CD4-positive, CD25-positive, alpha-beta regulatory T cell (primary cell): ENCODE data around the gene TMEM267. TPM values are rescaled to one million over a fixed set of nuclear protein-coding genes. Genes with fewer than 3 reads are reported as not detected.
A peak's percentile ranks its signal among the peaks of the same experiment; 100 is the strongest.
"Not testable (repeated sequence)": the region's sequence is repeated elsewhere in the genome, so short reads cannot be mapped to it uniquely, and the experiment has no call there.

ENCODE experiments used
- ATAC-seq, 2 donors: fragments of 150-1000 bp; cut with Tn5 transposase; one replicate each; pipeline ENCODE4 v1.10.0; 2021; ENCODE audit warnings: low read depth in 2 of 2, moderate number of reproducible peaks in 2 of 2, moderate library complexity in 1 of 2
- DNase-seq, 3 donors: peaks; one replicate each; pipeline versions ENCODE4 v3.0.0 to v3.0.0-alpha.2; 2012 to 2022; ENCODE audit warnings: mixed read lengths in 1 of 3
- H3K27ac ChIP-seq: one replicate; pipeline ENCODE4 v1.7.0; 2013; ENCODE audit warnings: mild to moderate bottlenecking, low read length; ENCODE audit not compliant: insufficient read depth, poor library complexity, severe bottlenecking
- H3K27me3 ChIP-seq: one replicate; pipeline ENCODE4 v1.7.0; 2013; ENCODE audit warnings: low read length; ENCODE audit not compliant: control insufficient read depth, insufficient read depth
- H3K36me3 ChIP-seq: one replicate; pipeline ENCODE4 v1.7.0; 2013; ENCODE audit warnings: mild to moderate bottlenecking, low read length, moderate library complexity; ENCODE audit not compliant: control insufficient read depth, insufficient read depth
- H3K4me1 ChIP-seq: 2 replicates; pipeline ENCODE4 v1.7.0; 2013; ENCODE audit warnings: mild to moderate bottlenecking, low read length; ENCODE audit not compliant: insufficient read depth, control insufficient read depth, poor library complexity, severe bottlenecking
- H3K4me3 ChIP-seq: one replicate; pipeline ENCODE4 v1.7.0; 2013; ENCODE audit warnings: low read depth, mild to moderate bottlenecking, low read length, moderate library complexity
- H3K9me3 ChIP-seq, 2 experiments: 1 replicate in 1 of 2; 2 replicates in 1 of 2; pipeline ENCODE4 v1.7.0; 2013; ENCODE audit warnings: low read length in 2 of 2, mild to moderate bottlenecking in 1 of 2, moderate library complexity in 1 of 2; ENCODE audit not compliant: control insufficient read depth in 2 of 2
- H3K27ac Mint-ChIP-seq, 3 donors: one replicate each; pipeline ENCODE4 v1.8.0; 2020 to 2022; ENCODE audit warnings: mild to moderate bottlenecking in 3 of 3, mixed read lengths in 3 of 3, moderate library complexity in 2 of 3
- H3K27me3 Mint-ChIP-seq: one replicate; pipeline ENCODE4 v1.8.0; 2022; ENCODE audit warnings: mild to moderate bottlenecking, mixed read lengths
- H3K36me3 Mint-ChIP-seq: one replicate; pipeline ENCODE4 v1.8.0; 2020; ENCODE audit warnings: mixed read lengths
- H3K4me1 Mint-ChIP-seq, 4 donors: one replicate each; pipeline ENCODE4 v1.8.0; 2020 to 2022; ENCODE audit warnings: mixed read lengths in 4 of 4, mild to moderate bottlenecking in 1 of 4
- H3K4me3 Mint-ChIP-seq, 4 donors: one replicate each; pipeline ENCODE4 v1.8.0; 2020 to 2022; ENCODE audit warnings: mild to moderate bottlenecking in 4 of 4, mixed read lengths in 4 of 4, moderate library complexity in 3 of 4
- H3K9me3 Mint-ChIP-seq, 7 donors: one replicate each; pipeline ENCODE4 v1.8.0; 2020 to 2022; ENCODE audit warnings: mixed read lengths in 7 of 7, mild to moderate bottlenecking in 3 of 7, moderate library complexity in 2 of 7
- polyA plus RNA-seq, 4 donors: library from polyadenylated mRNA; unstranded; fragments of 300-500 nt; fragmentation: Illumina TruSeq; gene quantifications; one replicate each; pipeline ENCODE4 v1.2.3, GENCODE V29; 2021
- total RNA-seq: library from RNA; stranded (reverse); gene quantifications from one replicate; pipeline ENCODE4 v1.2.3, GENCODE V29; 2022

Gene TMEM267
- total and polyA plus RNA-seq, 5 donors from 2014 or later = 11.5 to 33.5 (median 31.9) TPM

DNA sequence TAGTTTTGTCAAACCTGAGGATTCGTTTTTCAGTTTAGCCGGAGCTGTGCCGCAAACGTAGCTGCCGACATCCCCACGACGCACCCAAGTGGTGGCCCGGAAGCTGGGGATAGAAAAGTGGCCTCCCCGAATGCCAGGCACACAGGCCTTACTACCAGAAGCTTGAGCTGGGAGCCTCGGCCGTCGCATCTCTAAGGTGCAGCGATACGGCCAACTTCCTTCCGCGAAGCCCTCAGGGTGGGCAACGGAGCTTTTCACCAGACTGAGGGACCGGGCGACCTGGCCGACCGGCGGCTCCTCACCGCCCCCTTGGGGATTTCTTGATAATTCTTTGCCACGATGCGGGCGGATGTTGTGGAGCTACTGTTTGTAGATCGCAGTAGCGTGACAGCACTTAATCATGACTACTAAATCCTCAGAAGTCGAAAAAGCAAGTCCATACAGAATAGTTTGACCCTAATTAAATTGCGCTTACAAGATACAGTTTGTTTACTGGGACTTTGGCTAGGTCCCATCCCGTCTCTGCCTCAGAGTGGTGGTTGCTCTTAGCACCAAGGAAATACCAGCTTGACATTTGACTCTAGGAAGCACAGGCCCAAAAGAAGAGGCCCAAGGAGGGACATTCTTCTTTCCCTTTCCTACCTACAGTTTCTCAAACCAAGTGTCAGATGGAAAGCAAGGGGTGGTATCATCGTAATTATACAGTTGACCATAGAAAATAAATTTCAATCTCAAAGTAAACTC is 613 bp upstream of the TMEM267 start:
- Histone ChIP-seq H3K9me3 (no peaks in the 10 kb centered on the region), H3K36me3 (no peaks in the 10 kb centered on the region), H3K27me3 (no peaks in the 10 kb centered on the region), H3K4me1 (peaks cover 35% of the 10 kb centered on the region), H3K27ac (peak overlapping the region; percentile 97), H3K4me3 (peak overlapping the region; percentile 87)
- no peaks in the 10 kb centered on the region for H3K36me3 Mint-ChIP-seq
- H3K27me3 Mint-ChIP-seq = no peaks in the 10 kb centered on the region
- peak overlapping the region; percentile 98 to 100 (median 100) for H3K27ac Mint-ChIP-seq
- DNase-seq = peak; percentile 70 to 95 (median 90)
- peak overlapping the region; percentile 89 to 99 (median 98) for H3K4me3 Mint-ChIP-seq
- H3K9me3 Mint-ChIP-seq = no peaks in the 10 kb centered on the region
- ATAC-seq = peak; percentile 73 to 77
- peaks cover 29 to 63% (median 48%) of the 10 kb centered on the region in 4 donors for H3K4me1 Mint-ChIP-seq

- H3K4me1 ChIP-seq = peaks cover 35% of the 10 kb centered on the region
- ATAC-seq (no peak), DNase-seq (no peak)
- peak overlapping the region; percentile 97 for H3K27ac ChIP-seq
- H3K27me3 Mint-ChIP-seq = no peaks in the 10 kb centered on the region
- H3K27me3 ChIP-seq = no peaks in the 10 kb centered on the region
- peaks cover 2% of the 10 kb centered on the region for H3K36me3 Mint-ChIP-seq
- H3K9me3 Mint-ChIP-seq = no peaks in the 10 kb centered on the region
- H3K9me3 ChIP-seq = no peaks in the 10 kb centered on the region
- peak overlapping the region; percentile 87 for H3K4me3 ChIP-seq
- H3K4me1 Mint-ChIP-seq = peaks cover 38 to 68% (median 53%) of the 10 kb centered on the region in 4 donors
- peak overlapping the region; percentile 79 to 100 (median 100) for H3K27ac Mint-ChIP-seq
- no peaks in the 10 kb centered on the region for H3K36me3 ChIP-seq
- peak overlapping the region; percentile 89 to 99 (median 98) for H3K4me3 Mint-ChIP-seq
Measured at GRCh38 chr5:43482490-43483297, 971 bp downstream of the TMEM267 start.

GRCh38 chr5:43469671-43470391 is 13.8 kb downstream of the TMEM267 start:
- Mint-ChIP-seq H3K36me3 (peaks cover 63% of the 10 kb centered on the region), H3K27me3 (no peaks in the 10 kb centered on the region), H3K27ac (no peak overlapping the region), H3K4me3 (no peak overlapping the region), H3K4me1 (peaks cover 23 to 29% (median 28%) of the 10 kb centered on the region in 4 donors), H3K9me3 (peaks cover 7 to 28% (median 7%) of the 10 kb centered on the region in 7 donors)
- no peak for ATAC-seq
- H3K36me3 ChIP-seq = peaks cover 17% of the 10 kb centered on the region
- H3K9me3 ChIP-seq = peaks cover 2 to 13% of the 10 kb centered on the region in 2 experiments
- H3K27me3 ChIP-seq = no peaks in the 10 kb centered on the region
- H3K4me3 ChIP-seq = no peak overlapping the region
- no peak overlapping the region for H3K27ac ChIP-seq
- H3K4me1 ChIP-seq = no peaks in the 10 kb centered on the region
- DNase-seq = no peak

DNA sequence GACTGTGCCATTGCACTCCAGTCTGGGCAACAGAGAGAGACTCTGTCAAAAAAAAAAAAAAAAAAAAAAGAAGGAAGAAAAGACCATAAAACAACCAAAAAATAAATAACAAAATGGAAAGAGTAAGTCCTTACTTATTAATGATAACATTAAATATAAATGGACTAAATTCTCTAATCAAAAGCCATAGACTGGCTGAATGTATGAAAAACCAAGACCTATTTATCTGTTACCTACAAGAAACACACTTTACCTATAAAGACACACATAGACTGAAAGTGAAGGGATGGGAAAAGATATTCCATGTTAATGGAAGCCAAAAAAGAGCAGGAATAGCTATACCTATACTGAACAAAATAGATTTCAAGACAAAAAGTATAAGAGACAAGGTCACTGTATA is 16.6 kb downstream of the TMEM267 start:
- Histone ChIP-seq H3K4me1 (no peaks in the 10 kb centered on the region), H3K27me3 (no peaks in the 10 kb centered on the region), H3K9me3 (peaks cover 2 to 13% of the 10 kb centered on the region in 2 experiments), H3K27ac (no peak overlapping the region), H3K4me3 (no peak overlapping the region), H3K36me3 (peaks cover 17% of the 10 kb centered on the region)
- ATAC-seq (no peak), DNase-seq (no peak)
- peaks cover 14 to 24% (median 20%) of the 10 kb centered on the region in 4 donors for H3K4me1 Mint-ChIP-seq
- H3K27me3 Mint-ChIP-seq = no peaks in the 10 kb centered on the region
- no peak overlapping the region for H3K4me3 Mint-ChIP-seq
- H3K36me3 Mint-ChIP-seq = peaks cover 51% of the 10 kb centered on the region
- H3K9me3 Mint-ChIP-seq = peaks cover 3 to 25% (median 8%) of the 10 kb centered on the region in 7 donors
- H3K27ac Mint-ChIP-seq = no peak overlapping the region

DNA sequence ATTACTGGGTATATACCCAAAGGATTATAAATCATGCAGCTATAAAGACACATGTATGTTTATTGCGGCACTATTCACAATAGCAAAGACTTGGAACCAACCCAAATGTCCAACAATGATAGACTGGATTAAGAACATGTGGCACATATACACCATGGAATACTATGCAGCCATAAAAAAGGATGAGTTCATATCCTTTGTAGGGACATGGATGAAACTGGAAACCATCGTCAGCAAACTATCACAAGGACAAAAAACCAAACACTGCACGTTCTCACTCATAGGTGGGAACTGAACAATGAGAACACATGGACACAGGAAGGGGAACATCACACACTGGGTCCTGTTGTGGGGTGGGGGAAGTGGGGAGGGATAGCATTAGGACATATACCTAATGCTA is 18.2 kb downstream of the TMEM267 start:
- not testable (repeated sequence) for ATAC-seq, H3K27me3 Mint-ChIP-seq, H3K27ac Mint-ChIP-seq

GRCh38 chr5:43461066-43461465 is 22.6 kb downstream of the TMEM267 start:
- Mint-ChIP-seq H3K27ac (peak overlapping the region in 1 of 3 donors; percentile 81), H3K36me3 (peaks cover 41% of the 10 kb centered on the region), H3K27me3 (no peaks in the 10 kb centered on the region), H3K4me1 (peaks cover 2 to 19% (median 9%) of the 10 kb centered on the region in 4 donors), H3K4me3 (no peak overlapping the region), H3K9me3 (peaks cover 0 to 15% (median 4%) of the 10 kb centered on the region in 7 donors)
- Histone ChIP-seq H3K27me3 (no peaks in the 10 kb centered on the region), H3K36me3 (peaks cover 4% of the 10 kb centered on the region), H3K4me3 (no peak overlapping the region), H3K9me3 (no peaks in the 10 kb centered on the region), H3K4me1 (no peaks in the 10 kb centered on the region), H3K27ac (no peak overlapping the region)
- DNase-seq = no peak
- no peak for ATAC-seq

More for the DNA sequence above, 18.2 kb downstream of the TMEM267 start:
- H3K4me1 ChIP-seq, H3K27ac ChIP-seq, H3K4me3 Mint-ChIP-seq, DNase-seq, H3K27me3 ChIP-seq, H3K4me3 ChIP-seq: not testable (repeated sequence)
- H3K36me3 ChIP-seq = peaks cover 17% of the 10 kb centered on the region
- H3K4me1 Mint-ChIP-seq = peaks cover 16 to 24% (median 21%) of the 10 kb centered on the region in 4 donors
- peaks cover 2 to 20% (median 8%) of the 10 kb centered on the region in 7 donors for H3K9me3 Mint-ChIP-seq
- H3K9me3 ChIP-seq = peaks cover 2 to 13% of the 10 kb centered on the region in 2 experiments
- peaks cover 54% of the 10 kb centered on the region for H3K36me3 Mint-ChIP-seq

DNA sequence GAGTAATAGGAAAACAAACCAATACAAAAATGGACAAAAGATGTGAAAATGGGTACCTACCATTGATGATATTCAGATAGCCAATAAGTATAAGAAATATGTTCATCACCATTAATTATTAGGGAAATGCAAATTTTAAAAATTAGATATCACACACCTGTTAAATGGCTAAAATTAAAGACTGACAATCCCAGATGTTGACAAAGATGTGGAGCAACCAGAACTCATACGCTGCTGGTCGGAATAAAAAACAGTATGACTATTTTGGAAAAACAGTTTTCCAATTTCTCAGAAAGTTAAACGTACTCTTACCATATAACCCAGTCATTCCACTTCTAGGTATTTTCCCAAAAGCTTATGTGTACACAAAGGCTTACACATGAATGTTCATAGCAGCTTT is 27.1 kb downstream of the TMEM267 start:
- Histone ChIP-seq H3K36me3 (peaks cover 9% of the 10 kb centered on the region), H3K9me3 (no peaks in the 10 kb centered on the region)
- H3K9me3 Mint-ChIP-seq = peaks cover 0 to 13% (median 0%) of the 10 kb centered on the region in 7 donors

More for the DNA sequence above, 27.1 kb downstream of the TMEM267 start:
- Mint-ChIP-seq H3K4me3 (no peak overlapping the region), H3K27ac (no peak overlapping the region), H3K36me3 (peaks cover 46% of the 10 kb centered on the region), H3K4me1 (peaks cover 0 to 9% (median 5%) of the 10 kb centered on the region in 4 donors), H3K27me3 (no peaks in the 10 kb centered on the region)
- no peak for ATAC-seq
- H3K27me3 ChIP-seq = no peaks in the 10 kb centered on the region
- H3K4me3 ChIP-seq = no peak overlapping the region
- no peaks in the 10 kb centered on the region for H3K4me1 ChIP-seq
- no peak overlapping the region for H3K27ac ChIP-seq
- DNase-seq = no peak
